ENCODE measurements around the gene GKAP1.
"Not testable (repeated sequence)": the region's sequence is repeated elsewhere in the genome, so short reads cannot be mapped to it uniquely, and the experiment has no call there.

GKAP1 gene

DNA sequence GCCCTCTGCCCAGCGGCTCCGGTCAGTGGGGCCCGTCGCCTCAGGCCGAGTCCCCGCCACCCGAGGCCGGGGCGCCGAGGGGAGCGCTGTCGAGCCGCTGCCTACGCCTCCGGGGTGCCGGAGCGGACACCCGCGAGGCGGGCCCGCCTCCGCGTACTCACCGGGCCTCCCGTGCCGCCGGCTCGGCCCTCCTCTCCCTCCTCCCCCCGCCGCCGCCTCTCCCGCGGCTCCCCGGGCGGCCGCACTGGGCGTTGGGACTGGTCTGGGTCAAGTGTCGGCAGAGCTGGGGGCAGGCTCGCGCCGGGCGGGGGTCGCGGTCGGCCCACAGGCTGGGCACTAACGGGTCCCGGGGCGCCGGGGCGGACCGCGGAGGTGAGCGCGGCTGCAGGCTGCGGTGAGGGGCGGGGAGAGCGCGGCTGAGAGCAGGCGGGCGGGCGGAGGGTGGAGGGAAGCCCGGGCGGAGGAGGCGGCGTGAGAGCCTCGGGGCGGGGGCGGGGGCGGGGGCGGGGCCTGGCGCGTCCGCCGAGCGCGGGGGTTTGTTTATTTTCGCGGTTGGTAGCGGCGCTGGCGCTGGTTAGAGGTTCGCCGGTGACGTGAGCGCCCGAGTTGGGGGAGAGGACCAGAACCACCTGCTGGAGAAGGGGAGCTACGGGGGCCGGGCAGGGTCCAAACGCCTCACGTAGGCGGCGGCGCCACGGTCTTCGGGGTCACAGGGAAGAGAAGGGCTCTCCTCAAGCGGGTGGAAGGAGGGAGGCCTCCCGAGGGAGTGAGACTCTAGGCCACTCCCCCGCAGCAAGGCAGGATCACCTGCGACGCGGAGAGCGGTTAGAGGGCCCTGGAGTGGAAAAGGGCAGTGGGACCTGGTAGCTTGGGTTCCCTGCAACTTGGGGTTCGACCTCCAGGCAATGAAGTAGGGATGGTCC, at the start of gene GKAP1:
Gene GKAP1 (minus strand): TSS at position 414 of the 923 bp plus-strand sequence. CDS start 11,252 bp downstream, outside the sequence.
- DNase-seq (ENCODE audit: low read depth): peak; percentile 62

DNA sequence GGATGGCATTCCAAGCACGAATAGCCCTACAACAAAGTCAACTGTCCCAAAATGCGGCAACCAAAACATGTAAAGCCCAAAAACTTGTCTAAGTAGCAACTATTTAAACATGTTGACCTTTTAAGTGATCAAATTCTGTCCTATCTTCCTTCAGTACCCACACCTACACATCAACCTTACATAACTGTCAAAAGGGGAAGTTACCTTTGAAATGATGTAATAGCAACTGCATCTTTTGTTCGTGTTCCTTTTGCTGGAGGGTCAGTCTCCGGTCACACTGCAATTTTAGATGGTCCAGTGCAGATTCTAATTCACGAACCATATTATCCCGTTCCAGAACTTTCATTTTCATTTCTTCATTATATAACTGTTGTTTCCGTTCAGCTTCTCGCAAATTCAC, 32.3 kb upstream of the GKAP1 start:
- not testable (repeated sequence) for DNase-seq (ENCODE audit: low read depth)

GRCh38 chr9:83837070-83837643, 19.6 kb upstream of the GKAP1 start:
- DNase-seq (ENCODE audit: low read depth): not testable (repeated sequence)

GRCh38 chr9:83830426-83831071, 13.0 kb upstream of the GKAP1 start:
- DNase-seq (ENCODE audit: low read depth): not testable (repeated sequence)

DNA sequence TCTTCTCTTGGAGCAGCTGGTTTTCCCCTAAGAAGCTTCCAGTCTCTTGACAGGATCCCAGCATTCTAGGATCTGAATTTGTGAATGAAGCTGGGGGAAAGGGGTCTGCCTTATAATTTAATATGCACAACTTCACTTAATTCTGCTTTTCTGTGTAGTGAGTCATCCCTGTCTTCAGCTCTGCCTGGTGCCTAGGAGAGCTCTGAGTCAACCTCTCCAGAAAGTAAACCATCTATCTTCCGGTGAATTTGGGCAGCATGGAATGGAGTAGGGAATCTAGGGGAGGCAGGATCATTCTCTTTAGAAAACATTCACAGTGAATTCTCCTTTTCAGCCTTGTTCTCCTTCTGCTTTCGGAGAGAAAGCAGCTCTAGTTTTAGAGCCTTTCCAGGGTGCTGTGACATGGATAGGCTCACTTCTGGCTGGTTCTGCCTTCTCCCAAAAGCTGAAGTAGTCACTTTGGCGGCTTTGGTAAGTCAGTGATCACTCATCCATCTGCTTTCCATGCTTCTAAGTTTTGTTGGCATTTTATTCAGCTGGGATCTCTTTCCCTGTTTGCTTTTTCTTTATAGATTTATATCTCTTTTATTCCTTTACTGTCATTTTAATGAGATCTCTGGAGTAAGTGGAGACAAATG, 7.5 kb upstream of the GKAP1 start:
- not testable (repeated sequence) for DNase-seq (ENCODE audit: low read depth)

DNA sequence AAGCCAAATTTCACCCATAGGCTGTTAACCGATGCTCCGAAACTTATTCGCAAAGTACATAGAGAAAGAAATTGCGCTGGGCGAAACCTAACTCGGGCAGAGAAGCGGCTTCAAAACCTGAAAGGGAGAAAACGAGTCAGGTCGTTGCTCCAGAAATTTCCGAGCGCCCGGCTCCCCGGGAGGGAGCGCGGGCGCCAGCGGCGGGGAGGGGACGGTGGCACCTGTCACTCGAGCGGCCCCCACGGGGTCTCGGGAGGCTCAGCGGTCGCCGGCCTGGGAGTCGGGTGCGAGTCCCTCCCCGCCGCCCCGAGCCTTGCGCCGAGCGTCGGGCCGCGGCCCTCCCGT, 586 bp downstream of the GKAP1 start:
- DNase-seq (ENCODE audit: low read depth): peak; percentile 13

DNA sequence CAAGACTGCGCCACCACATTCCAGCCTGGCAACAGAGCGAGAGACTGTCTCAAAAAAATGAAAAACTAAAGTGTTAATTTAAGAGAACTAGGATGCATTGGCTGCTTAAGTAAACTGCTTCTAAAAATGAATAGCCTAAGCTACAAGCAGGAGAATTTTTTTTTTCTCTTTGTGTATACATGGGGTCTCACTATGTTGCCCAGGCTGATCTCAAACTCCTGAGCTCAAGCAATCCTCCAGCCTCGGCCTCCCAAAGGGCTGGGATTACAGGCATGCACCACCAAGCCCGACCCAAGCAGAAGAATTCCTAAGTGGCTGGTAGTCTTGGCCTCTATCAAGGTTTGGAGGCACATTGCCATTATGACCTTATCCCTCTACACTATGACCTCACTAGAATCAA, 2.4 kb downstream of the GKAP1 start:
- not testable (repeated sequence) for DNase-seq (ENCODE audit: low read depth)

- not testable (repeated sequence) for DNase-seq (ENCODE audit: low read depth)
Measured at GRCh38 chr9:83809213-83809612, 8.4 kb downstream of the GKAP1 start.

GRCh38 chr9:83804454-83804853, 13.1 kb downstream of the GKAP1 start:
- not testable (repeated sequence) for DNase-seq (ENCODE audit: low read depth)

- not testable (repeated sequence) for DNase-seq (ENCODE audit: low read depth)
Measured at GRCh38 chr9:83803941-83804340, 13.6 kb downstream of the GKAP1 start.

DNA sequence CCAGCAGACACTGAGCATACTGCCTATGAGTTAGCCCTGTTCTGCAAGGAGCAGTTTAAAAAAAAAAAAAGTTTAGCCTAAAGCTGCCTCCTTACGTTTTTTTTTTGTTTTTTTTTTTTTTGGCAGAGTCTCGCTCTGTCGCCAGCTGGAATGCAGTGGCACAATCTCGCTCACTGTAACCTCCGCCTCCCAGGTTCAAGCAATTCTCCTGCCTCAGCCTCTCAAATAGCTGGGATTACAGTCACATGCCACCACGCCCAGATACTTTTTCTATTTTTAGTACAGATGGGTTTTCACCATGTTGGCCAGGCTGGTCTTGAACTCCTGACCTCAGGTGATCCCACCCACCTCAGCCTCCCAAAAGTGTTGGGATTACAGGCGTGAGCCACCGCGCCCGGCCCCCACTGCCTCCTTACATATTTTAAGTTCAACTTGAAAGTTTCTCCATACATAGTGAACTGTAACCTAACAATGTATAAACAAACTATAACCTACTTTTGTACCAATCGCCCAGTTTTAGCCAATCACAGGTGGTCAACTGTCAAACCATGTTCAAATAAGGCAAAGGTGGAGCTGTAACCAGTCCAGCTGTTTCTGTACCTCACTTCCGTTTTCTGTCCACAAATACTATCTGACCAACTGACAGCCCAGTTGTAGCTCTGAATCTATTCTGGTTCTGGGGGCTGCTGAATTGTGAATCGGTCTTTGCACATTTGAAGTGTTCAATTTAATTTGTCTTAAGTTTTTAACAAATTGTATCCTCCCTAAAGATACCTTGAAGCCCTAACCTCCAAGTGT, 17.1 kb downstream of the GKAP1 start:
- DNase-seq (ENCODE audit: low read depth): no peak

GRCh38 chr9:83794051-83794450, 23.5 kb downstream of the GKAP1 start:
- DNase-seq (ENCODE audit: low read depth): no peak

DNA sequence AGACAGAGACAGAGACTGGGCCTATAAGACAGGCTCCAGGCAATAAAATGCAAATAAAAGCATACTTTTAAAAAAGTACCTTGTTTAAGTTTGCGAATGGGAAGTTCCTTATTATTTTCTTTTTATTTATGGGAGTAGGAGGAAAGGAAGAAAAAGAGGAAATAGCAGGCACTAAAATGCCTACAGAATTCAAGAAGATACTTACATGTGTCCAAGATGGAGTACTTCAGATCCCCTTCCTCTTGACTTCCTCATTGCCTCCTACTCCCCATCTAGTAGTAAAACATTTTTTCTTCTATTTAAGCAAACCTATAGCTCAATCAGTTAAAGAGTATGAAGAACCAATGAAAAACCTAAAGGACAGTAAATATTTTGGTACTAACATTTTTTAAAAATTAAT, 24.8 kb downstream of the GKAP1 start:
- DNase-seq (ENCODE audit: low read depth): no peak

- DNase-seq (ENCODE audit: low read depth): no peak
Measured at GRCh38 chr9:83778164-83778563, 39.4 kb downstream of the GKAP1 start.

DNA sequence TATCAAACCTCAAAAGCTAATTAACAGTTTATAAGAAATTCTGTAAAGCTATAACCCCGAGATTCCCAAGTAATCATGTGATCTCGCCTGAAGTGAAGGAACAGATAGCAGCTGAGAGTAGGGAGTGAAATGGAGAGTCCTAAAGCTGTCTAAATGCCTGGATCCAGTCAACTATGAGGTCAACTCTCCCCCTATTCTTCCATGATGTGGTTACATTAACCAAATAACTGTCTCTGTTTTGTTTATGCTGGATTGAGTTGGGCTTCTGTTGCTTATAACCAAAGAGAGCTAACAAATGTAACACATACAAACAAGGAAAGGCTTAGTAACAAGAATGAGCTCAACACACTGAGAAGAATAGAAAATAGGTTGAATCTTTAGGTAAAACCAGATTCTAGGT, 41.6 kb downstream of the GKAP1 start:
- DNase-seq (ENCODE audit: low read depth): no peak

- DNase-seq (ENCODE audit: low read depth): no peak
Measured at GRCh38 chr9:83772860-83773259, 44.7 kb downstream of the GKAP1 start.

DNA sequence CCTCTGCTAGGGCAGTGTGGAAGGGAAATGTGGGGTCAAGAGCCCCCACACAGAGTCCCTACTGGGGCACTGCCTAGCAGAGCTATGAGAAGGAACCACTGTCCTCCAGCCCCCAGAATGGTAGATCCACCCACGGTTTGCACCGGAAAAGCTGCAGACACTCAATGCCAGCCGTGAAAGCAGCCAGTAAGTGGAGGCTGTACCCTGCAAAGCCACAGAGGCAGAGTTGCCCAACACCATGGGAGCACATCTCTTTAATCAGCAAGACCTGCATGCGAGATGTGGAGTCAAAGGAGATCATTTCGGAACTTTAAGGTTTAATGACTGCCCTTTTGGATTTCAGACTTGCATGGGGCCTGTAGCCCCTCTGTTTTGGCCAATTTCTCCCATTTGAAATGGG, 52.2 kb downstream of the GKAP1 start:
- no peak for DNase-seq (ENCODE audit: low read depth)

GRCh38 chr9:83754383-83754977, 63.1 kb downstream of the GKAP1 start:
- DNase-seq (ENCODE audit: low read depth): no peak

GRCh38 chr9:83749706-83750105, 67.9 kb downstream of the GKAP1 start:
- DNase-seq (ENCODE audit: low read depth): no peak

DNA sequence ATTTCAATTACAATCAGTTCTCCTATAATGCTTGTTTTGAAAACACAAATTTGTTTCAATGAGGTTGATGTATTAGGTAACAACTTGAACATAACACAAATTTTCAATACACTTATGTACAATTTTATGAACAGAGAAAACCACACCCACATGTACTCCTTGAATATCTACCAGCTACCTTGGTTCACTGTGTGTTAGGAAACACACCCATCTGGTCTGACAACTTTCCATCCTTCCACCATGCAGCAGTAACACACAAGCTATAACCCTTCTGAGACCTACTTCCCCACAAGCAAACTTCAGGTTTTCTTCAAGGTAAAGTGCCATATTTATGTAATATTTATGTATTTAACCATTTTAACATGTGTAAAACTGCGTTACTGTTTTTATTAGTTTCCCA, 73.4 kb downstream of the GKAP1 start:
- no peak for DNase-seq (ENCODE audit: low read depth)

DNA sequence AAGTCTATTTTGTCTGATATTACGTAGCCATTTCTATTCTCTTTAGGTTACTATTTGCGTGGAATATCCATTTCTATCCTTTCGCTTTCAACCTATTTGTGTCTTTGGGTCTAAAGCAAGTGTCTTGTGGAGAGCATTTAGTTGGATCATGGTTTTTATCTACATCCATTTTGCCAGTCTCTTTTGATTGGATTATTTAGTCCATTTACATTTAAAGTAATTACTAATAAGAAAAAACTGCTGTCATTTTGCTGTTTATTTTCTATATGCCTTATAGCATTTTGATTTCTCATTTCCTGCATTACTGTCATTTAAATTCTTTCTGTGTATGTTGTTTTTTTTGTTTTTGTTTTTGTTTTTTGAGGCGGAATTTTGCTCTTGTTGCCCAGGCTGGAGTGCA, 83.8 kb downstream of the GKAP1 start:
- no peak for DNase-seq (ENCODE audit: low read depth)

Measured in activated T-cell treated with anti-CD3 and anti-CD28 coated beads for 24 hours (primary cell).